ENCODE data around the gene HCN3.

DNA sequence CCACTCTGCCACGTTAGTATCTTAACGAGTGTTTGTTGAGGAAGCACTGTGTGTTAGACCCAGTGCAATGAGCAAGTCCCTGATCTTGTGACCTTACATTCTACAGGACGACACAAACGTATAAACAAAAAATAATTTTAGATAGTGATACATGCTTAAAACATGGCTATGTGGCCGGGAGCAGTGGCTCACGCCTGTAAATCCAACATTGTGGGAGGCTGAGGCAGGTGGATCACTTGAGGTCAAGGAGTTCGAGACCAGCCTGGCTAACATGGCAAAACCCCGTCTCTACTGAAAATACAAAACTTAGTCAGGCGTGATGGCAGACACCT lies 49.2 kb upstream of the HCN3 start:
- TF ChIP-seq POLR2A (IDR thresholded peaks at IDR 0.05; ENCODE audit: low read length) (no peak), GATA1 (IDR thresholded peaks at IDR 0.05; ENCODE audit: low read depth, low read length) (no peak)

All from erythroblast (primary cell).